Prostate gland (tissue), 2 donors: ENCODE results near the gene PRDM16. TPM values are rescaled to one million over a fixed set of nuclear protein-coding genes. Genes with fewer than 3 reads are reported as not detected.

Source experiments
- DNase-seq: peaks from one replicate; pipeline ENCODE4 v3.0.0-alpha.2; 2019; ENCODE audit warnings: low spot score
- H3K27ac ChIP-seq, 2 donors: fragments of 200-600 bp; sonication (generic); 2 replicates each; pipeline ENCODE4 v1.5.1; 2017 to 2019
- H3K27me3 ChIP-seq: fragments of 200-600 bp; sonication (generic); replicated peaks from 2 replicates; pipeline ENCODE4 v1.5.1; 2019; ENCODE audit not compliant: insufficient read depth
- H3K36me3 ChIP-seq, 2 donors: fragments of 200-600 bp; sonication (generic); 1 replicate in 1 of 2; 2 replicates in 1 of 2; pipeline versions ENCODE4 v1.5.1 to v1.8.1; 2017 to 2019
- H3K4me1 ChIP-seq: fragments of 200-600 bp; sonication (generic); replicated peaks from 2 replicates; pipeline ENCODE4 v1.5.1; 2019
- H3K4me3 ChIP-seq, 2 donors: fragments of 200-600 bp; sonication (generic); 2 replicates each; pipeline ENCODE4 v1.5.1; 2017 to 2019
- H3K9me3 ChIP-seq: fragments of 200-600 bp; sonication (generic); 2 replicates; pipeline ENCODE4 v1.5.1; 2017
- CTCF ChIP-seq, 4 experiments: fragments of 200-600 bp in 2 of 4; fragments of 450-650 bp in 2 of 4; sonication (generic) in 2 of 4; IDR thresholded peaks; 1 replicate in 3 of 4; 2 replicates in 1 of 4; pipeline ENCODE4 v1.5.1; 2016 to 2019; ENCODE audit warnings: antibody characterized with exemption in 4 of 4, mild to moderate bottlenecking in 2 of 4, moderate library complexity in 2 of 4
- POLR2A ChIP-seq: fragments of 450-650 bp; IDR thresholded peaks from one replicate; pipeline ENCODE4 v1.6.1; 2016; ENCODE audit warnings: antibody characterized with exemption, mild to moderate bottlenecking
- POLR2AphosphoS5 ChIP-seq: sonication (generic); formaldehyde crosslinking; IDR thresholded peaks from one replicate; pipeline ENCODE4 v1.6.1; 2017; ENCODE audit warnings: antibody characterized with exemption
- WGBS: methylation state at CpG from one replicate; pipeline ENCODE4 v1.1.5; 2018; 5-methylcytosine and 5-hydroxymethylcytosine counted together
- intact Hi-C: fragments of 100-400 bp; cut with DNase I; formaldehyde crosslinking; loops from one replicate; pipeline ENCODE4 v1.14.2; 2022
- total RNA-seq, 2 donors: library from RNA; depleted of rRNA; stranded (reverse); fragments of >200 nt; gene quantifications; one replicate each; pipeline ENCODE4 v1.1.0, GENCODE V29; 2016

Gene PRDM16
- total RNA-seq, 2 donors from 2014 or later = 0.23 to 6.5 TPM

GRCh38 chr1:3345792-3346191 lies 276.8 kb downstream of the PRDM16 start:
- Histone ChIP-seq H3K36me3 (no peaks in the 10 kb centered on the region), H3K9me3 (no peaks in the 10 kb centered on the region), H3K27me3 (peaks cover 13% of the 10 kb centered on the region), H3K4me3 (no peak overlapping the region), H3K27ac (no peak overlapping the region), H3K4me1 (peaks cover 3% of the 10 kb centered on the region)
- intact Hi-C loops = no loop called here
- no peak for DNase-seq
- TF ChIP-seq POLR2A (no peak), POLR2AphosphoS5 (no peak), CTCF (IDR thresholded peaks at IDR 0.05) (no peak)
- WGBS = 72% methylated on average over 10 of the region's 10 CpGs

- Histone ChIP-seq H3K9me3 (no peaks in the 10 kb centered on the region), H3K36me3 (no peaks in the 10 kb centered on the region), H3K27me3 (peaks cover 9% of the 10 kb centered on the region), H3K4me1 (peaks cover 3% of the 10 kb centered on the region), H3K27ac (no peak overlapping the region), H3K4me3 (no peak overlapping the region)
- 90% methylated on average over 13 of the region's 13 CpGs for WGBS
- TF ChIP-seq POLR2A (no peak), POLR2AphosphoS5 (no peak), CTCF (IDR thresholded peaks at IDR 0.05) (no peak)
- intact Hi-C loops = no loop called here
- DNase-seq = no peak
Measured at GRCh38 chr1:3346478-3346877, 277.5 kb downstream of the PRDM16 start.

- intact Hi-C loops = no loop called here
- no peak overlapping the region for H3K27ac ChIP-seq
- no peaks in the 10 kb centered on the region for H3K36me3 ChIP-seq
- no peak for DNase-seq
- no peak for TF ChIP-seq CTCF (IDR thresholded peaks at IDR 0.05)
- TF ChIP-seq POLR2AphosphoS5 = no peak
- no peak for TF ChIP-seq POLR2A
- peaks cover 3% of the 10 kb centered on the region for H3K4me1 ChIP-seq
- H3K9me3 ChIP-seq = no peaks in the 10 kb centered on the region
- no peak overlapping the region for H3K4me3 ChIP-seq
- H3K27me3 ChIP-seq = peaks cover 9% of the 10 kb centered on the region
- 77% methylated on average over 17 of the region's 18 CpGs for WGBS
Measured at GRCh38 chr1:3347257-3348020, 278.4 kb downstream of the PRDM16 start.

GRCh38 chr1:3348196-3348865 lies 279.3 kb downstream of the PRDM16 start:
- no peaks in the 10 kb centered on the region for H3K9me3 ChIP-seq
- intact Hi-C loops = no loop called here
- no peak overlapping the region for H3K27ac ChIP-seq
- H3K4me3 ChIP-seq = no peak overlapping the region
- peaks cover 9% of the 10 kb centered on the region for H3K27me3 ChIP-seq
- 62% methylated on average over 15 of the region's 15 CpGs for WGBS
- no peak for DNase-seq
- no peaks in the 10 kb centered on the region for H3K36me3 ChIP-seq
- H3K4me1 ChIP-seq = peaks cover 11% of the 10 kb centered on the region
- no peak for TF ChIP-seq CTCF (IDR thresholded peaks at IDR 0.05)
- TF ChIP-seq POLR2AphosphoS5 = no peak
- TF ChIP-seq POLR2A = no peak
